GM04503 (cell line): ENCODE results near the gene CAPS2.

Experiments
- DNase-seq: peaks from one replicate; pipeline ENCODE4 v3.0.0-alpha.2; 2012; ENCODE audit warnings: low read depth

Gene CAPS2

DNA sequence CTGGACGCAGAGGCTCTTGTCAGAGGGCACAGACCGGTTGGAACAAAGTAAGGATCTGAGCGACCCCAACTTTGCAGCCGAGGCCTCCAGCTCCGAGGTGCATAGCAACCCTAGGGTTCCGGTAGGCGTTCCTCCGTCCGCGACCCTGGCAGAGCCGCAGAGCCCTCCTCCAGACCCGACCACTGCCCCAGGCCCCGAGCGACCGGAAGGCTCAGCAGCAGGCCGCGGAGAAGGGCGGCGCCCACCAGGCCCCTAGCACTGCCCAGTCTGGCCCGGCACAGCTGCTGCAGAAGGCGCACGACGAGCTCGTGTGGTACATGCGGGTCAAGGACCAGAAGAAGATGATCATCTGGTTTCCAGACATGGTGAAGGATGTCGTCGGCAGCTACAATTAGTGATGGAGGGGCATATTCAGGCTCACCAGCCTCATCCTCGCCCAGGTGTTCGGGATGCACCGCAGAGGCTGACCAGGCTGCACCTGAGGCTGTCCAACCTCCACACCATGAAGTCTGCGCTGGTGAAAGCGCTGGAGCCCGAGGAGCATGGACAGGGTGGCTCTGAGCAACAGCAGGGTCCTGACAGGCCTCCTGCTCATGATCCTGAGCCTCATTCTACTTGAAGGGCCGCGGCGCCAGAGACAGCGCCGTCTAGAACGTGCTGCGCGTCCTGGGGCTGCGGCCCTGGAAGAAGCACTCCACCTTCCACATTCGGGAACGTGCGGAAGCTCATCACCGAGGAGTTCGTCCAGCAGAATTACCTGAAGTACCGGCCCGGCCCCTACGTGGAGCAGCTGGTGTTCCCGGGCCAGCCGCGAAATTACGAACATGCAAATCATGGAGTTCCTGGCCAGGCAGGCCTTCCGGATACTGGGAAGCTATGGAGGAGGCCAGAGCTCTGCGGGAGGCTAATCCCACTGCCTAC, 24.5 kb downstream of the CAPS2 start:
- DNase-seq = no peak

DNA sequence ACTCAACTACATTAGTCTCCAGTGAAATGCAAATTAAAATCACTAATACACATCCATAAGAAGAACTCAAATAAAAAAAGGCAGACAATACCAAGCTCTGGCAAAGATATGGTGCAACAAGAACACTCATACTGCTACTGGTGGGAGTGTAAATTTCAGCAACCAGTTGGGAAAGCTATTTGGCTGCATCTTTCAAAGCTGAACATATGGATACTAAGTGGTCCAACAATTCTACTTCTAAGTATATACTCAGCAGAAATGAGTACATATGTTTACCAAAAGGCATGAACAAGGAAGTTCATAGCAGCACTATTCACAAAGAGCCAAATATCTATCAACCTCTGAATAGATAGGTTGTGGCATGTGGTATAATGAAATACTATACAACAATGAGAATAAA, 27.3 kb downstream of the CAPS2 start:
- no peak for DNase-seq

DNA sequence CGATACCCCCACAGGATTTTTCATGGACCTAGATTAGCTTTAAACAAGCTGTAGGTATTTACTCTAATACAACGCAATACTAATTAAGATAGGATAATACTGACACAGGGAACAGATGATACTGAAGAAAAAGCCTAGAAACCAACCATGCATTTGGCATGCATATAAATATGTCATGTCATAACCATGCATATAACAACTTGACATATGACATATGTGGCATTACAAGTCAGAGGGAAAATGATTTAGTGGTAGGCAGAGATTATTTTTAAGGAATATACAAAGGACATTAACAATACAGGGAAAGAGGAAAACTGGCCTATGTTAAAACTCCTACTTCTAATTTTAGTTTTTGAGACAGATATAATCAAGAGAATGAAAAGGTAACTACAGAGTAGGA, 27.9 kb downstream of the CAPS2 start:
- no peak for DNase-seq

DNA sequence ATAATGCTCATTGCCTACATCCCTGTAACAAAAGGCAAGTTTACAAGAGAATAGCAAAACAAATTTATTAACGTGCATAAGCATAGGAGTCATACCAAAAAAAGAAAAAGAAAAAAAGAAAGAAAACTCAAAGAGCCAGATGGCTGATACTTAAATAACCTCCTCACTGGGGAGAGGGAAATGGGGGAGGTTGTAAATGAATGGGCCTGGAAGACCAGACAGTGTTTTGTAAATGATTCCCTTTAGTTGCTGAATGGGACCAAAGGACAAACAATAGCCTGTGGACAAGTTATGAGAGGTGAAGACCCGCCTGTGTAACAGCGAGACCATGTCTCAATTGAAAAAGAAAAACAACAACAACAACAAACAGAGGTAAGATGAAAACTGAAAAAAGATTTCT, 35.3 kb downstream of the CAPS2 start:
- DNase-seq = no peak

DNA sequence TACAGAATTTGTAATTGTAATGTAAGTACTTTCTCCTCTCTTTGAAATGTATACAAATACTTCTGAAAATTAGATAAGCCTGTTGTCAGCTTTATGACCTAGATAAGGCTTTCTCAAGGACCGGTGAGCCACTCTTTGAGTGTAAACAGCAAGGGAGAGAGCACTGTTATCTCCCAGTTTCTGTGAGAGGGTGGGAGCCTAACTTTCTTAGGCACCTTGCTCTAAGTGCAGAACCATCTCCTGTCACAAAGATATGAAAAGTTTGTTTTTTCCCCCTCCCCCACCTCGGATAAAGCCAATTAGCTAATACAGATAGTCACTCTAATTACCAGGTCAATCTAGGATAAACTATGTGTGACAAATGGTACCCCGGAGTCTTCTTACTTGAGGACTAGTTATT, 35.8 kb downstream of the CAPS2 start:
- no peak for DNase-seq

DNA sequence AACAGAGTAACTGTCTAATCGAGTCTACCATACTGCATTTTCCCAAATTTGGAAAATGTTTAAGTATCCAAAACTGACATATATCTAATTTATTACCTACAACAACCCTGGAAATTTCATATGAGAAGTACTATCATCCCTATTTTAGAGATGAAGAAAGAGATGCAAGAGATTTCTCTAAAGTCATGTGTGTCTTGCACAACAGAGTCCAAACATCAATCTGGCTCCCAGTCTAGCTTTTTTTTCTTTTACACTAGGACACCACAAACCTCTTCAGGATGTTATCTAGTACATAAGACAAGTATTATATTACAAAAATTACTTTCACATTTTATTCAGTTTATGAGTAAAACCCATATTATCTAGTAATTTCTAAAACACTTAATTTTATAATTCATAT, 39.1 kb downstream of the CAPS2 start:
- no peak for DNase-seq

DNA sequence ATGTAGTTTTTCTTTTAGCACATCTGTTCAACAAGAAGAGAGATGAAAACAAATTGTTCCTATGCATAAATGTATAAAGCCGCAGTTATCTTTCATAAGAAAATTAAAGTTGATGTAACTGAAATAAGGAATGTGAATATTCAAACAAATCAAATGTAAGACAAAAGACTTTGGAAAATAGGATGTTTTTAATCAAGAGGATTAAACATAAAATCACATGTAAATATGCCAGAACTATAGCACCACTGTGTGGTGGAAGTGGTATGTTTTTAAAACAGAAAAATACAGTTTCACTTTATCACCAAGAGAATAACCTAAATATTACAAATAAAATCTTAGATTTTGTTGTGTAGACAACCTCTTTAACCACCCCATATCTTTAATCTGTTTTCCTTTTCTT, 40.4 kb downstream of the CAPS2 start:
- DNase-seq = no peak

DNA sequence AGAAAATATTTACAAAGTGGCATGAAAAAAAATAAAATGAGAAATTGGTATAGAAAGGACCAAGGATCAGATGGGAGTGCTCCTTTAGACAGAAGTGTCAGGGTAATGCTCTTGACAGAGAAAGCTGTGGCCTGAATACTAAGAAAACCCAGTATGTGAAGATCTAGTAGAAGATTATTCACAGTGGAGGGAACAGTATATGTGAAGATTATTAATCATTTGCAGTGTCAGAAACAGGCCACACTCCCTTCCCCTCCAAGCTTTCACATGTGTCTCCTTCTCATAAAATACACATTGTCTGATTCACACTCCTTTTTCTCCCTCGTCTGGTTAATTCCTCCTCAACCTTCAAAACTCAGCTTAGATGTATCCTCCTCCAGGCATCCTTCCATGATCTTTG, 41.3 kb downstream of the CAPS2 start:
- DNase-seq = no peak

DNA sequence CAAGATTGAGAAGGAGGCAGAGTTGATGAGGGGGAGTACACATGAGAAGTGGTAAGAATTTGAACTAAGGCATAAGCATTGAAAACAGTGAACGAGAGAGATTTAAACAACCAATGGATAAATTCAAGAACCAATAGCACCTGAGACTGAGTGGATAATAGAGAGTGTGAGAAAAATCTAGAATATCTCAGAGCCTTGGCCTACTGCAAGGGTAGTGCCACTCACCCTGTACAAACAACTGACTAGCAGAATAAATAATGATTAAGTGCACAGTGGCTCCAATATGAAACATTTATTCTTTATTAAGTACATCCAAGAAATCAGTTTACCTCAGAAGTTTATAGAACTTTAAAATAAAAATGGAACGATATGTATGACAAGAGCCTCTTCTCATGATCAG, 54.4 kb downstream of the CAPS2 start:
- no peak for DNase-seq

DNA sequence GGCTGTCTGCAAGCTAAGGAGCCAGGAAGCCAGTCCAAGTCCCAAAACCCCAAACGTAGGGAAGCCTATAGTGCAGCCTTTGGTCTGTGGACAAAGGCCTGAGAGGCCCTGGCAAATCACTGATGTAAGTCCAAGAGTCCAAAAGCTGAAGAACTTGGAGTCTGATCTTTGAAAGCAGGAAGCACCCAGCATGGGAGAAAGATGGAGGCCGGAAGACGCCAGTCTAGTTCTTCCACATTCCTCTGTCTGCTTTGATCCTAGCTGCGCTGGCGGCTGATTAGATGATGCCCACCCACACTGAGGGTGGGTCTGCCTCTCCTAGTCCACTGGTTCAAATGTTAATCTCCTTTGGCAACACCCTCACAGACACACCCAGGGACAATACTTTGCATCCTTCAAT, 58.5 kb downstream of the CAPS2 start:
- DNase-seq = no peak

DNA sequence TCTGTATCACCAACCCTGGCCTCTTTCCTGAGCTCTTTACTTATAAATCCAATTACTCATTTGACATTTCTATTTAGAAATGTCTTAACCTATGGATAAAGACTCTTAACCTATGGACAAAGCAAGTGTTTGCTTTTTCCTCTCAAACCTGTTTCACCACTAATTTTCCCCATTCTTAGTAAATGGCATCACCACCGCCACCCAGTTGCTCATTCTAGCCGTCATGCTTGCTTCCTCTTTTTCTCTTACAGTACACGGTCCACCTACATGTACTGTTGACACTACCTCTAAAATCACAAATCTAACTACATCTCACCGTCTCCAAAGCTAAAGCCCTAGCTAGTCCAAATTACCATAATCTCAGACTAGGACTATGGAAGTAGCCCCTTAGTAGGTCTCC, 60.0 kb downstream of the CAPS2 start:
- DNase-seq = no peak

DNA sequence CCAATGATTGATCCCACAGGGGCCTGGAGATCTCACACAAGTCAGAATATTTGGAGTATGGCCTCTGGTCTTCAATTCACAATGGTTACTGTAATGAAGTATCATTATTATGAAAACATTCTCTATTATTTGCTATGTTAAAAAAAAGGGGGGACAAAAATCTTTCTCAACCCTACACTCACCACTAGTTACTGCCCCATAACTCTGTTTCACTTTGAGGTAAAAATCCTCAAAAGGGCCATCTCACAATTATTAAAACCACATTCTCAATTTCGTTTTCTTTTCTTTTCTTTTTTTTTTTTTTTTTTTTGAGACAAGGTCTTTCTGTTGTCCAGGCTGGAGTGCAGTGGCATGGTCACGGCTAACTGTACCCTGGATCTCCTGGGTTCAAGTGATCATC, 60.9 kb downstream of the CAPS2 start:
- DNase-seq = no peak

DNA sequence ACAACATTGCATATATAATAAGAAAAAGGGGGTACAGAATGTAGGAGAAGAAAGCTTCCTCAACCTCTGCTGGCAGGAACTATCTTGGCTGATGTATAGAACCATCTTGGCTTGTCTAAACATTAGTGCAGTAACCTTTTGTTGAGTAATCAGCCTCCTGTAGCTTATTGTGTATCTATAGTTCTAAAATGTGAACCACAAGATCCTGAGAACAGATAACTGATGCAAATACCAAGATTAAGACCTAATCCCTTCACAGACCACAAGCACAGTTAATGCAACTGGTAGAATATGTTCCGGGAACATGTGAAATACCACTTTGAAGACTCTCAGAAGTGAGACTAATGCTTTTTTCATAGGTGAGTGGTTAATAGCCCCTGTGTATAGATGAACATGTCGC, 69.8 kb downstream of the CAPS2 start:
- no peak for DNase-seq

DNA sequence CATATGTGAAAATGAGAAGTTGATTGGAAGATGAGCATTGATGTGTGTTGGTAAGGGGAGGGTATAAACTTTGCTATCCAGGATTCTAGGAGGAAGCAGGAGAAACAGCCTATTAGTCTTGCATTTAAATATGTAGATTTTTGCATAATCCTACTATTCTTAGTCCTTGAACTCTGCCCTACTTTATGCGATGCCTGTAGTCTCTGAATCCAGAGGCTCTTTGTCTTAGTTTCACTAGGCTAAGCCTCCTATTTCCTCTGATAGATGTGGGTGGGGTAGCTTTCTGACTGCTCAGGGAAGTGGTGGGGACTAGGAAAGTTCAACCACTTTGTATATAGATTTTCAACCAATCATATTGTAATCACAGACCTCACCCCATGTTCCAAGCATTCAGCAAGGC, 71.0 kb downstream of the CAPS2 start:
- no peak for DNase-seq

DNA sequence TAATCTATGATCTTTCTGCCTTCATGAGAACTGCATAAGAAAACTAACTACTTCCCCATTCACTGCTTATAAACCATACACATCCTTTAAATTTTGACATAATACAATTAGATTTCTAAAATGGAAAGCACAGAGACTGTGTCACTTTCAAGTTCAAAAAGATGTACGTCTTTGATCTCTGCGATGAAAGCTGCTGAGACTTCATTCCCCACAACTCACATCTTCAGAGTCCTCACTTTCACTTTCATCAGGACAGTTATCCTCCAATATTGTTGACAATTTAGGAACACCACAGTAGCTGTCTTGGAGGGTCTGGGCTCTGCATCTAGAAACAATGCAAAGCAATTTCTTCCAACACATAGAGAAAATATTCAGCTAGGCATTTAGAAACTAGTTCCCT, 72.6 kb downstream of the CAPS2 start:
- no peak for DNase-seq

DNA sequence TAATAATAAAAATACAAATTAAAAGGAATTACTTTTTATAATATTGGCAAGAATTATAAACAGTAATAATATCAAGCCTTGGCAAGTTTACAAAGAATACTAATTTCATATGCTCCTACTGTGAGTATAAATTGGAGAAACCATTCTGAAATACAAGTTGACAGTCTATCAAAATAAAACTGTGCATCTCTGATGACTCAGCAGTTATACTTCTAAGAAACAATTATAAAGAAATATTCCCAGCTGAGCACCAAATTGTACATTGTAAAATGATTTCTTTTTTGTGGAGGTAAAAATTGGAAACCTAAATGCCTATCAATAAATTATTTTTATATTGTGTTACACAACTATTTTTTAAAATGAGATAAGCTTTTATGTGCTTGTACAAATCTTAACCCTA, 85.0 kb downstream of the CAPS2 start:
- DNase-seq = no peak

DNA sequence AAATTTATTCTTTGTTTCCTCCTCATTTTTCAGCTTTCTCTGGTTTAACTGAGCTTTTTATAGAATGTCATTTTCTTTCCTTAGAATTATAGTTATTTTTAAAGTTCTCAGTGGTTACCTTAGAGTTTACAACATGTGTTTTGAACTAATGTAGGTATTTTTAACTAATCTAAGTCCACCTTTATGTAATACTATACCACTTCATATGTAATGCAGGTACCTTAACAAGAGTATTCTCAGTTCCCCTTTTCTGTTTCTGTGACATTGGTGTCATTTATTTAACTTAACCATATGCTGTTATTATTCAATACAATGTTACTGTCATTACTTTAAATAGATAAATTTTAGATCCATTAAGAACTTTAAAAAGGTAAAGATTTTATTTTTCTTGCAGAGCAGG, 90.1 kb downstream of the CAPS2 start:
- DNase-seq = no peak

DNA sequence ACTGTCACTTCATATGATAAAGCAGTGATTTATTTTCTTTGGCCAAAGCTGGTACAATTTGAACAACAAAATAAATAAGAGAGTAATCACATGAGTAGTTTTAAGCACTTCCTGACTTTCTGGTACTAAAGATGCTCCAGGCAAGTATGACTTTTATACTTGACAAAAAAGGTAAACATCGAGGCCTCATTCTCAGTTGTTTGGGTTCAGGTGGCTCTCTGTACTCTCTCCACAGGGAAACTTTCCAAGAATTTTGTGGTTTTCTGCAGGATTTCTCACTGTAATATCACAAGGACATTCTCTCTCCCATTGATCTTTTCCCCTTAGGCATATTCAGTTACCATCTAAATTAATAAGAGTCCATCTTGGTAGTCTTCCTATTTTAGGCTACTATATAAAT, 93.9 kb downstream of the CAPS2 start:
- DNase-seq = no peak

DNA sequence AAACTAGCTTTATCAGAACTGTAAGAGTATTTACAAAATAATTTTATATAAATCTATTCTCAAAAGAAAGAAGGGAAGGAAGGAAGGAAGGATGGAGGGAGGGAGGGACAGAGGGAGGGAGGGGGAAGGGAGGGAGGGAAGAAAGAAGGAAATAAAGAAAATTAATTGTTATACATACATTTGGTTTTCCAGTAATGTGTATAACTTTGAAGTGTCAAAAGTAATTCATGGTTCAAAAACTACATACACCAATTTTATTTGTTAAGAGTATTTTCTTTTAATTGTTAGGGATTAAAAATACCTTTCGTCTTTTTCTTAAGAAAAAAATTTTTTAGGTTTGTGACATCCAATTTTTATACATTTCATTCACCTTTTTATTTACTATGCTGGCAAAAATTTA, 103.0 kb downstream of the CAPS2 start:
- DNase-seq = no peak
